DMS 273 treated with DMSO at 0.1 percent for 48 hours (cell line): Measurements from ENCODE around the gene CCL8.

Experiments used
- DNase-seq: peaks from one replicate; lab custom pipeline; 2025; lab: John Stamatoyannopoulos, UW

Gene CCL8

GRCh38 chr17:34319039-34319483 lies at the start of gene CCL8:
CCL8 (plus strand) TSS chr17:34319435; CDS start chr17:34319502, 67 bp downstream.
- DNase-seq: no peak

GRCh38 chr17:34269969-34270368 lies 49.3 kb upstream of the CCL8 start, which contains the start of gene CCL7:
CCL7 (plus strand) TSS chr17:34270221; CDS start chr17:34270291, 70 bp downstream.
- DNase-seq: no peak

GRCh38 chr17:34275881-34276280 lies 43.4 kb upstream of the CCL8 start:
- DNase-seq: no peak

GRCh38 chr17:34276826-34277225 lies 42.4 kb upstream of the CCL8 start:
- DNase-seq: no peak

GRCh38 chr17:34283571-34283970 lies 35.7 kb upstream of the CCL8 start:
- DNase-seq: no peak

- no peak for DNase-seq
Observed at GRCh38 chr17:34285286-34285792, 33.9 kb upstream of the CCL8 start, which contains the start of gene CCL11. CCL11 (plus strand) TSS chr17:34285742; CDS start chr17:34285809, 67 bp downstream.

GRCh38 chr17:34287875-34288274 lies 31.4 kb upstream of the CCL8 start:
- DNase-seq: no peak

GRCh38 chr17:34290586-34290985 lies 28.6 kb upstream of the CCL8 start:
- no peak for DNase-seq

- no peak for DNase-seq
Observed at GRCh38 chr17:34291721-34292348, 27.4 kb upstream of the CCL8 start.

GRCh38 chr17:34299027-34299426 lies 20.2 kb upstream of the CCL8 start:
- no peak for DNase-seq

GRCh38 chr17:34299956-34300577 lies 19.2 kb upstream of the CCL8 start:
- no peak for DNase-seq

GRCh38 chr17:34300652-34301370 lies 18.4 kb upstream of the CCL8 start:
- DNase-seq: no peak

- DNase-seq: no peak
Observed at GRCh38 chr17:34301986-34302385, 17.2 kb upstream of the CCL8 start.

GRCh38 chr17:34302636-34303035 lies 16.6 kb upstream of the CCL8 start:
- DNase-seq: no peak

- no peak for DNase-seq
Observed at GRCh38 chr17:34303606-34304005, 15.6 kb upstream of the CCL8 start.

- no peak for DNase-seq
Observed at GRCh38 chr17:34305061-34305460, 14.2 kb upstream of the CCL8 start.

- no peak for DNase-seq
Observed at GRCh38 chr17:34305606-34306005, 13.6 kb upstream of the CCL8 start.

GRCh38 chr17:34306466-34306865 lies 12.8 kb upstream of the CCL8 start:
- no peak for DNase-seq

- no peak for DNase-seq
Observed at GRCh38 chr17:34307110-34307509, 12.1 kb upstream of the CCL8 start.

GRCh38 chr17:34308371-34308770 lies 10.9 kb upstream of the CCL8 start:
- DNase-seq: no peak

GRCh38 chr17:34311291-34311690 lies 7.9 kb upstream of the CCL8 start:
- DNase-seq: no peak

- DNase-seq: no peak
Observed at GRCh38 chr17:34312080-34312479, 7.2 kb upstream of the CCL8 start.

- DNase-seq: no peak
Observed at GRCh38 chr17:34313164-34313563, 6.1 kb upstream of the CCL8 start.
